GM19397 (cell line): ENCODE results near the gene RBM24.

ENCODE experiments used
- ATAC-seq: cut with Tn5 transposase; IDR thresholded peaks from one replicate; pipeline ENCODE4 v1.9.1; 2021; ENCODE audit warnings: mild to moderate bottlenecking, moderate library complexity; ENCODE audit not compliant: unreplicated experiment

Gene RBM24

DNA sequence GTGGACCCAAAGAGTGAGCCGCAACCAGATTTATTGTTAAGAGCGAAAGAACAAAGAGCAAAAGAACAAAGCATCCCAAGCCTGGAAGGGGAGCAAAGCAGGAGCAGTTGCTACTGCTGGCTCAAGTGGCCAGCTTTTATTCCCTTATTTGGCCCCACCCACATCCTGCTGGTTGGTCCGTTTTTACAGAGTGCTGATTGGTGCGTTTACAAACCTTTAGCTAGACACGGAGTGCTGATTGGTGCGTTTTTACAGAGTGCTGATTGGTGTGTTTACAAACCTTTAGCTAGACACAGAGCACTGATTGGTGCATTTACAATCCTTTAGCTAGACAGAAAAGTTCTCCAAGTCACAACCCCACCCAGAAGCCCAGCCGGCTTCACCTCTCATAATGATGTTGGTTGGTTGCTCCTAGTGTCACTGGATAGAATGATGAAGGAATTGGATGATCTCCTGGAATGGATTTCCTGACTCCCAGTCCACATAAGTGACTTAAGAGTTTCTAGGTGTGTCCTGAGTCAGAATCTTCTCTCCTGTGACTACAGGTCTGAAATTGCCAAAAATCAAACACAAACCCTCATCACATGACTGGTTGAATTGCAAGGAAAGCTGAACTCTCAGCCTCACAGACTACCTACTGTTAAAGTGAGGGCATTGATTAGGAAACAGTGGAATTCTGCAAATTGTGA lies 60.1 kb downstream of the RBM24 start:
- no peak for ATAC-seq

DNA sequence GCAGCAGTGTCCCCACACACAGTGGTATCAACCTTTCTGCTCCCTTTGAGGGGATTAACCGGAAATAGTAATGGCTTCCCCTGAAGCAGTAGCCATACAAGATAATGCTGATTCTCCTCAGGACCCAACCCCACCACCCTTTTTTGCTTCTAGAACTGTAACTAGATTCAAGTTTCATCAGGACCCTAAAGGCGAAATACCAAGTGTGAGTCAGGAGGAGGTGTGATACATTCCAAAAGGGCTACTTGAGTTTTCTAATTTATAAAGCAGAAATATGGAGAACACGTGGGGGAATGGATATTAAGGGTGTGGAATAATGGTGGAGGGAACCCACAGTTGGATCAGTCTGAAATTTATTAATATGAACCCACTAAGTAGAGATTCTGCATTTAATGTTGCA lies 60.7 kb downstream of the RBM24 start:
- ATAC-seq = no peak

- ATAC-seq = no peak
These were observed 62.1 kb downstream of the RBM24 start for GRCh38 chr6:17343215-17343614.
